Epidermal melanocyte (primary cell): ENCODE data around the gene NRL.

ENCODE experiments used
- DNase-seq: peaks from one replicate; pipeline ENCODE4 v3.0.0; 2011; ENCODE audit warnings: low spot score; ENCODE audit not compliant: insufficient read length

NRL gene

DNA sequence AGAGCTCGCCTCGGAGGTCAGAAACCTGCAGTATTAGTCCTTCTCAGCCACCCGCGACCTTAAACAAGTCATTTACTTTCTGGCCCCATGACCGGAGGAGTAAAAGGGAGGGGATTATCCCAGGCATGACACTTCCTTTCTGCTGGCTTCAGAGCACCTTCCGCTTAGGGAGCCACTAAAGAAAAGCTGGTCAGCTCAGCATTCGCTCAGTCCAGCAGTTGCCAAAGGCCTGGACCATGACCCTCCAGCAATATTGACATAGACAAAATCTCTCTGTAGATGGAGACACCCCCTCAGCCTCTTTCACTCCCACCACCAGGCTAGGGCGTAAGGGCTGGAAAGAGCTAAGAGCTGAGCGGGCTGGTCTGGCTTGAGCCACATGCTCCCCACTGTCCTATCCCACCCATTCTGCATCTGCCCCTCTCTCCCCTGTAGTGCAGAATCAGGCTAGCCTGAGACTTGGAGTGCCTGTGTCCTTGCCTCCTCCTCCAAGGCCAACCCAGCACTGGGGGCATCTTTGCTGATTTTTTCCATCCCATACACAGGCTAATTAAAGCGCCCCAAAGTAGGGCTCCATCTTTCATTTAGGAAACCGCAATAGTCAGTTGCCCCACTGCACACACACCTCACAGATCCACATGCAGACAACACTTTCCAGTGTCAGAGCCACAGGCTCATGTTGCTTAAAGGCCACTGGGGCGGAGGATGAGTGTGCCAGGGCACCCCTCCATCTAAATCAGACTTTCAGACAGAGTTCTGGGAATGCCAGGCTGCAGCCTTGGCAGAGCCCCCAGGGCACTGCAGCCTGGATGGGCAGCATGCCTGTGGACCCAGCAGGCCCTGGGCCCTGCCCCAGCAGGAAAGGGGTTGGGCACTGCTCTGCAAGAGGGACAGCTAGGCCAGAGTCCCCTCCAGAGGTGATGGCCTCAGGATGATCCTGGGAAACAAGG, 47.3 kb downstream of the NRL start:
- no peak for DNase-seq

DNA sequence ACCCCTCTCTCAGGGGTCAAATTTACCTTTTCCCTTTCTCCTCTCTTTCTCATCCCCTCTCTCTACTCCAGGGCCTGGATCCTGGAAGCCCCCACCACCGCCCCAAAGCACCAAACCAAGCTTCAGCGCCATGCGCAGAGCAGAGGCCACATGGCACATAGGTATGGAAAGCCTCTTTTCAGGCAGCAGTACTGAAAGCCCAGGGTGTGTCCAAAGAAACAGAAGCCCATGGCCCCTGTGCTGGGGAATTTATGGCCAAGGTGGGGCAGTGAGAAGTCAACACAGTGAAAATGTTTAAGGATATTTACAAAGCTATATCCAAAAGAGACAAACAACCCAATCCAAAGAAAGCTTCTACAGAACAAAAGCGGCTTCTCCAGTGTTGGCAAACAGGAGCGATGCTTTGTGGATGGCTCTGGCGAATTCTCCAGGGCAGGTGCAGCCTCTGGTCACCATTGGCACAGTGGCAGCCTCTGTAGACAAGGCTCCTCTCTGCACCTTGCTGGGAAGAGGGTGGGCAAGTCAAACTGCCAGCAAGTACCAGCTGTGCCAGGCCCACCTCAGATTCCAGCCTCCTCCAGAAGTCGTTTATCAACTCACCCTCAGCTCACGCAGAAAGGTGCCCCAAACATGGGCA, 48.1 kb downstream of the NRL start:
- DNase-seq = no peak

DNA sequence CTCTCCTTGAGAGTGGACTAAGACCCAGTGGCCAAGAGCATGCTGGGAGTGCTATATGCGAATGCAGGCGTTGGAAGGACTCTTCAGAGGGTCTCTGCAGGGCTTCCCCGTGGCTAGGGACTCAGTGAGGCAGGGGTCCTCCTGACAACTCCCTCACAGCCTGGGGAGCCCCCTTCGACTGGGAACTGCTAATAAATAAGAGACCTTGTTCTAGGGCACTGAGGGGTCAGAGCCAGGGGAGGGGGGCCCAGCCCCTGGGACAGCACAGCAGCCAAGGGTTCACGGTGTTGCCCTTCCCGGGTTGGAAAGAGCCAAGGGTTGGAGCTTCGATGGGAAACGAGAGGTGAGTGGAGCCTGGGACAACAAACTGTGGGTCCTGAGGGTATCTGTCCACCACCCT, 49.3 kb downstream of the NRL start:
- DNase-seq = peak; percentile 4

DNA sequence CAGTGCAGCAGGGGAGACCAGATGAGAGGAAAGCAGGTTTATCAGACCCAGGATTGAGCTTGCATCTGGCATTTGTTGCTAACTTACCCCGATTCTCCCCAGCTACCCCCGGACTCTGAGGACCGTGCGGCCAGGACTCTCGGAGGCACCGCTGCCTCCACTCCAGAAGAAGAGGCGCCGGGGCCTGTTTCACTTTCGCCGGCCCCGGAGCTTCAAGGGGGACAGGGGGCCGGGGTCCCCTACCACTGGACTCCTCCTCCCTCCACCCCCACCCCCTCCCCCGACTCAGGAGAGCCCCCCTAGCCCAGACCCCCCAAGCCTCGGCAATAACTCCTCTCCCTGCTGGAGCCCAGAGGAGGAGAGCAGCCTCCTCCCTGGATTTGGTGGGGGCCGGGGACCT, 49.9 kb downstream of the NRL start:
- peak; percentile 3 for DNase-seq

DNA sequence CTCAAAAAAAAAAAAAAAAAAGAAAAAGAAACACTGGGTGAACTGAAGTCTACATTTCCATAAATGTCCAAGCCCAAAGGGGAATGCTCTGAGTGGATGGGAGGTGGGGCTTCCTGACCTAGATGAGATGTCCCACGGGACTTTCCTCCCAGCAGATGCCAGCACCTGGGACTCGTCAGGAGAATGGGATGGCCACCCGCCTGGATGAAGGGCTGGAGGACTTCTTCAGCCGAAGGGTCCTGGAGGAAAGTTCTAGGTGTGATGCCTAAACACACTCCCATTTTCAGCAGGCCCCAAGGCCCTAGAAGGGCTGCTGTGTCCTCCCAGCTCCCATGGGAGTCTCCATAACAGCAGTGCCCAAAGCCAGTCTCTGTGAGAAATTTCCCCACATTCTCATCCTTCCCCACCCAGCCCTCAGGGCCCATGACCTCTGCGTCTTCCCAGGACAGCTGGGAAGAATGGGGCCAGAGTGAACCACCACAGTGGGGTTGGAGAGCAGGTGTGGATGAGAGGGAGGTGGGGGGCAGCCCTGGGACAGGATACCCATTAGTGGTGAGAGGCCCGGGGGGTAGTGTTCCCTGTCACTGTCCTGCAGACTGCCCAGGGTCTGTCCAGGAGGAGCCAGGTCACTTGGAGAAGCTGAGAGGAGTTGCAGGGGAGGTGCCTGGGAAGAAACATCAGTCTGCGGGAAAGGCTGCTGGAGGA, 50.5 kb downstream of the NRL start:
- peak; percentile 6 for DNase-seq

DNA sequence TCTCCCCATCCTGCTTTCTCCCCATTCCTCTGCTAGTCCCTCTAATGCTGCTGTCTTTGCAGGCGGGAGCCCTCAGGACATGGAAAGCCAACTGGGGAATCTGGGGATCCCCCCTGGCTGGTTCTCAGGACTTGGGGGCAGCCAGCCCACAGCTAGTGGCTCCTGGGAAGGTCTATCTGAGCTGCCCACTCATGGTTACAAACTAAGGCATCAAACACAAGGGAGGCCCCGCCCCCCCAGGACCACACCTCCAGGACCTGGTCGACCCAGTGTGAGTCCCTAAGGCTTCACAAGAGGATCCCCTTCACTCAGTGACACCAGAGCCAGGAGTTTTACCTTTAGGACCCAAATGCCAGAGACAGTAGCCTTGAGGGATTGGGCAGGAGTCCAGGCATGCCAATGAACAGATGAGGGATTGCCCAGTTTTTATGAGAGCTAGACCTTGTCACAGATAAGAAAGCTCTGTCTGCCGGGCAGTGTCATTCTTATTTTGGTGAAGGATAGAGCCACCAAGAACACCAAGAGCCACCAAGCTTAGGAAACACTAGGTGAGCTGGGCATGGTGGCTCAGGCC, 51.4 kb downstream of the NRL start:
- no peak for DNase-seq

DNA sequence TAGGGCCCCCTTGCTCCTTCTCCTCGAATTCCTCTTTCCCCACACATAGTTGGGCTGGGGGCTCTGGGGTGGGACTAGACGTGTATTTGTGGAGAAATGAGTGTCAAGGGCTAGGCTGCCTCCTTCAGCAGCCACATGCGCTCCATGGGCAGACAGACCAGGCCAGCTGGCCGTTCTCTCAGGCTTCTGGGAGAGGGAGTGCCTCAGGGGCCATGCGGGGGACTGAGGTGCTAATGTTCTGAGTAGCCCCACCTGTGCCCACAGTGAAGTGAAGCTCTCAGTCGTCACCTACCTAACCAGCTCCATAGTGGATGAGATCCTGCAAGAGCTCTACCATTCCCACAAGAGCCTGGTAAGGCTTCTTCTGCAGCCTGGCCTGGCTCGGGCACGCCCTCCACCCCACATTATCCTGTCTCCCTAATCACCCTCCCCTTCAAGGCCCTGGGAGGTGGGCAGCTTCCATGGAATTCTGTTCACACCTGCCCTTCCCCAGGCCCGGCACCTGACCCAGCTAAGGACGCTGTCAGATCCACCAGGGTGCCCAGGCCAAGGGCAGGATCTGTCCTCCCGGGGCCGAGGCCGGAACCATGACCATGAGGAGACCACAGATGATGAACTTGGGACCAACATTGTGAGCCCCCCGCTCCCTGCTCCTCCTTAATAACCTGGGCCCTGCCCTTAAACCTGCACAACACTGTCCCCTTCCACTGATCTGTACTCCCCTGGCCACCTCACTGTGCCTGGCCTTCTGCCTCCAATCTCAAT, 52.4 kb downstream of the NRL start:
- peak; percentile 5 for DNase-seq

DNA sequence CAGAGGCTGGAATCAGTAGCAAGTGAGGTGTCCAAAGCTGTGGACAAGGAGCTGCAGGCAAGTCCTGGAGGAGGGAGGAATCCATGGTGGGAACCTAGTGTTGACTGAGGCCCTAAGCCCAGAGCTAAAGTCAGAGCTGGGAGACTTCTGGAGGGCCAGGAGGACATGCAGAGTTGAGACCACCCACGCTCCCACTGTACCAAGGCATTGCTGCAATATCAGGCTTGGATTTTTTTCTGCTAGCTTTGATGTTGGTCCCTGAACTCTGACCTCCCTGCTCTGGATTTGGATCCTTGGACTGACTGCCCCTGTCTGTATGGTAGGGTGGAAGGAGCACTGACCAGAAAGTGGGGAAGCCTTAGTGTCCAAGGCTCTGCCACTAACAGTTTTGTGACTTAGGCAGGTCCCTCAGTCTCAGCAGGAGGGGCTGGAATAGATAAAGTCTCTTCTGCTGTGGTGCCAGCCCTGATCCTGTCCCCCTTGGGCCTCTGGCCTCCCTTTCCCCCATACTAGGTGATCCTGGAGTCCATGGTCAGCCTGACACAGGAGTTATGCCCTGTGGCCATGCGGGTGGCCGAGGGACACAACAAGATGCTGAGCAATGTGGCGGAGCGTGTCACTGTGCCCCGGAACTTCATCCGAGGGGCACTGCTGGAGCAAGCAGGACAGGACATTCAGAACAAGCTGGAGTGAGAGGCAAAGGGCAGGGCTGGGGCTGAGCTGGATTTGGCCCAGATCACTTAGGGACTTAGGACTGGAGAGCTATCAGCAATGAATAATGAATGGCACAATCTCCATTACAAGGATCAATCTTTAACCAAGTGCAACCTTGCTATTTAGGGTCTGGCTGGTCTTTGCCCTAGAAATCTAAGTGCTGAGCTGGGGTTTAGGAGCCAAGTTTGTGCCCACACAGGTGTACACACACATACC, 53.5 kb downstream of the NRL start:
- DNase-seq = peak; percentile 5

DNA sequence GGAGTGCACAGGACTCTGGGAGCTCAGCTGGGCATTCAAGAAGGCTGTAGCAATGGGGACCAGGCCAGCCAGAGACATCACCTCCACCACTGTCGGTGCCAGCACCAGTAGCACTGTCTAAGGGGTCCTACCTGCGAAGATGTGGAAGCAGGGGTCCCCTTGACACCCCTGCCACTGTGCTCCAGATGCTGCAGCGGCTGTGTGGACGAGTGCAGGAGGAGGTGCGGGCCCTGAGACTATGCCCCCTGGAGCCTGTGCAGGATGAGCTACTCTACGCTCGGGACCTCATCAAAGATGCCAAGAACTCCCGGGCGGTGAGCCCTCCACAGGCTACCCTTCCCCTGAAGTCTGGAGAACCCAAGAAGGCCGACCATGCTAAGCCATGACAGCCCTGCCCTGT, 54.3 kb downstream of the NRL start:
- DNase-seq = no peak

DNA sequence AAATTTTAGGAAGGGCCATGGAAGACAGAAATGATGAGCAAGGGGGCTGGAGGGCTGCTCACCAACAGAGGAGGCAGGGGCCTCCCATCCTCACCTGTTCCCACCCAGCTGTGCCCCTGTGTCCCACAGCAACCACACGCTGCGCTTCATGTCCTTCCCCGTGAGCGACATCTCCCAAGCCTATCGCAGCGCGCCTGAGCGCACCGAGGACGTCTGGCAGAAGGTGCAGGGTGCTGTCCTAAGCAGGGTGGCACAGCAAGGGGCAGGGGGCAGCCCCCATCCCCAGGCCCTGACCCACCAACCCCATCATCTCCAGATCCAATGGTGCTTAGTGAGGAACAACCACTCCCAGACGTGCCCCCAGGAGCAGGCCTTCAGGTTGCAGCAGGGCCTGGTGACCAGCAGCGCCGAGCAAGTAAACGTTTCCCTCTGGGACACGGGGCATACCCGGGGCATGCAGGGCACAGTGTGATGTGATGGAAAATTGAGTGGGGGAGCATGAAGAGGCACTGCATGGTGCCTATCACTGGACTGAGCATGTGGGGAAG, 54.8 kb downstream of the NRL start:
- DNase-seq = peak; percentile 9

DNA sequence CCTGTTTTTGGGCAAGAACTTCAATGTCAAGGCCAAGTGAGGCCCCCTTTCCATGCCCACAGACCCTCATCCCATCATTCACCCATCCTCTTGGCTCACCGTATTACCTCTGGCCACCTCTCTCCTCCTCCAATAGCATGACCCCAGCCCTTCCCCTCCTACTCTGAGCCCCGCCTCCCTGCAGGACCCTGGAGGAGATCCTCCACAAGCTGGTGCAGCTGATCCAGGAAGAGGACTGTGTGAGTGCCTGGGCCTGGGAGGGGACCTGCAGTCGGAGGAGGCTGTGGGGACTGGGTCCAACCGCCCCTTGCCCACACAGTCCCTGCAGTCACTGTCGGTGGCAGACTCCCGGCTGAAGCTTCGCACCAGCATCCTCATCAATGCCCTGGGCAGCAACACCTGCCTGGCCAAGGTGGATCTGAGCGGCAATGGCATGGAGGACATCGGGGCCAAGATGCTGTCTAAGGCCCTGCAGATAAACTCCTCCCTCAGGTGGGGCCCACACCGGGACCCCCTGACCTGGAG, 55.7 kb downstream of the NRL start:
- no peak for DNase-seq

DNA sequence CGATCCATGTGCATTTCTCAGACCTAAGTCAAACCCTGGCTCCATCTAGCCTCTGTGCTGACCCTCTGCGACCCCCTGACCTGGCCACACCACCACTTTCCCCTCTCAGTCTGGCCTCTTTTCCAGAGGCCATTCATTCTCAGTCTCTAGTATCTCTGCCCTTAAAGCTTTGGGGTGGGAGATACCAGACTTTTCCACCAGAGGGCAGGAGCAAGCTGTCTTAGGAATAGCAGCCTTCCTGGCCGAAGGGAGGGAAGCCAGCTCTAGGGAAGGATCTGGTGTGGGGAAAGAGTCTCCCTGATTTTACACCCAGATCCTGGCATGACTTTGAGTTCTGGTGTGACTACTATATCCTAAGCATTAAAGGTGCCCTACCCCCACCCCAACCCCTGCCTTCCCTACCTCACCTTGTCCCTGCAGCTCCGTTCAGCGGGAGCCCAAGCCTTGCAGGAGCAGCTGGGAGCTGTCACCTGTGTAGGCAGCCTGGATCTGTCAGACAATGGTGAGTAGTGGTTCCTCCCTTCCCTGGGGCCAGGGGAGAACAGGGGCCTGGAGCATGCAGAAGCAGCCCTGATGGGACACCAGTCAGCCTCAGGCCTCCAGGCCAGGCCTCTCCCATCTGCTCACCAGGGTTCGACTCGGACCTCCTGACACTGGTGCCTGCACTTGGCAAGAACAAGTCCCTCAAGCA, 56.3 kb downstream of the NRL start:
- DNase-seq = peak; percentile 96

DNA sequence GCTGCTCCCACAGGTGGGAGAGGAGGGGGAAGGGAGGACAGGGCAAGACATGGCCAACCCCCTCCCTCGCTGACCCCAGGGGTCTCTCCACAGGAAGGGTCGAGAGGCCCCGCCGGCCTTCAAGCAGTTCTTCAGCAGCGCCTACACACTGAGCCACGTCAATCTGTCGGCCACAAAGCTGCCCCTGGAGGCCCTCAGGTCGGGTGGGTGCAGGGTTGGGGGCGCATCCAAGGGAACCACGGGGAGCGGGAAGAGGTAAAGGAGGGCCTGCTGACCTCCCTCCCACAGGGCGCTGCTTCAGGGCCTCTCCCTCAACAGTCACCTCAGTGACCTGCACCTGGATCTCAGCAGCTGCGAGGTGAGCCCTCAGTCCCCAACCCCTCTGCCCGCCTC, 56.9 kb downstream of the NRL start:
- peak; percentile 8 for DNase-seq

DNA sequence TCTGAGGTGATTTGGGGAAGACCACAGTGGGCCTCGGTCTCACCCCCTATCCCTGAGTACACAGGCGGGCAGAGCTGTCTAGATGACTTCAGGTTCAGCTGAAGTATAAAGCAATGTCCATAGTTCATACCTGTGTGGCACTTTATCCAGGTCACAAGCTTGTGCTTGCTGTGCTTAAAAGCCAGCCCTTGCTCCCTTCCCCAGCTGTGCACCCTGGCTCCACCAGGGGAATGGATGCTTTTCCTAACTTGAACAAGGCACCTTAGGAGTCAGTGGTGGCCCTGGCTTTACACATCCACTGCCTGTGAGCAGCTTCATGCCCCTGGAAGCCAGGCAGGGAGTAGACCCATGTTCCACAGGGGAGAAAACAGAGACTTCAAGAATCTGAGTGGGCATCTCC, 57.5 kb downstream of the NRL start:
- peak; percentile 7 for DNase-seq

DNA sequence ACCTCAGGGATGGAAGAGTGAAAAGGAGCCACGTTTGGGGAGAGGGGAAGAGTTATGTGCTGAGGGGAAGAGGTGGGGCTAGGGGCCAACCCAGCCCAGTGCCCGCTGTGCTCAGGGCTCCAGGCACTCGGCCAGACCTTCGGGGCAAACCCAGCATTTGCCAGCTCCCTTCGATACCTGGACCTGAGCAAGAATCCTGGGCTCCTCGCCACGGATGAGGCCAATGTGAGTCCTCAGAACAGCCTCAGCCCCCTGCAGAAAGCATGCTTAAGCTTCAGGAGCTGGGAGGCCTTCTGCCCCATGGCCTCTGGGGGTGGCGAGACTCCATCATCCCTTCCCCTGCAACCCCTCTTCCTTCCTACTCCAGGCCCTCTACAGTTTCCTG, 58.0 kb downstream of the NRL start:
- no peak for DNase-seq

DNA sequence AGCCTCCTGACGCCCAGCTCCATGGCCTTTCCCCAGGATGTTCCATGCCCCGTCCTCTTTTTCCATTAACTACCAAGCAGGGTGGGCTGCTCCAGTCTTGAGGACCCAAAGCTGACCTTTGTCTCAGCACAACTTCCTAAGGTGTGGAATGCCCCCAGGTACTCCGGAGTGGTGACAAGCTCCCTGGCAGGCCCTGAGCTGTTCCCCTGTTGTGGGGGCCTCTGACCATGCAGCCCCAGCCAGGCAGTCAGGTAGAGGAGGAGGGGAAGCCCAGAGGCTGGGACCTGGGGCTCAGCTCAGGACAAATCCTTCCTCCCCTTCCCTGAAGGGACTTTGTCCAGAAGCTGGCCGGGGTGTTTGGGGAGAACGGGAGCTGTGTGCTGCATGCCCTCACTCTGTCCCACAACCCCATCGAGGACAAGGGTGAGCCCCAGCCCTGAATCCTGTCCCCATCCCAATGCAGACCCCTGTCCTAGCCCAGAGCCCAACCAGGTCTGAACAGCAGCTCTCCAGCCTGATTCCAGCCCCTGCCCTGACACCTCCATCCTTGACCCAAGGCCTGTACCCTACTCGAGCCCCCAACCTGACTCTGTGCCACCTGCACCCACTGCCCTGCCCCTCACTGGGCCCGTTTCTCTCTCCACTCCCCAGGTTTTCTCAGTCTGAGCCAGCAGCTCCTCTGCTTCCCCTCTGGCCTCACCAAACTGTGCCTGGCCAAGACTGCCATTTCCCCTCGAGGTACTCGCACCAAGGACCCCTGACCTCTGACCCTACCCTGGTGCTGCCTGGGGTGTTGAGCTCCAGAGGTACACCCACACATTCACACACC, 58.6 kb downstream of the NRL start:
- DNase-seq = peak; percentile 7

DNA sequence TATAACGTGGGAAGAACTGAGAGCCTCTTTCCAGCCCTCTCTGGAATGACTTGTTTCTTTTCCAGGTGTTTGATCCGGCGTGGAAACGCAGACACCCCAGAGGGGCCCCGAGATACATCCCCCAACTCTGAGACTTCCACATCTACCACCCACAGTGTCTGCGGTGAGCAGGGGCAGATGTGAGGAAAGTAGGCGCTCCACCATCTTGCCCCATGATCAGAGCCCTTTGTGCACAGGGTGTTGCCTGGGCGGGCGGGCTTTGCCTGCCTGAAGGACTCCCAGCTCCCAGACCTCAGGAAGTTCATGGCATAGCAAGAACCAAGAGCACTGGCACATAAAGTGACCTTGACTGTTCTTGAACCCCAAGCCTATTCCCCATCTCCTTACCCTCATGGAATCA, 60.1 kb downstream of the NRL start:
- peak; percentile 7 for DNase-seq

DNA sequence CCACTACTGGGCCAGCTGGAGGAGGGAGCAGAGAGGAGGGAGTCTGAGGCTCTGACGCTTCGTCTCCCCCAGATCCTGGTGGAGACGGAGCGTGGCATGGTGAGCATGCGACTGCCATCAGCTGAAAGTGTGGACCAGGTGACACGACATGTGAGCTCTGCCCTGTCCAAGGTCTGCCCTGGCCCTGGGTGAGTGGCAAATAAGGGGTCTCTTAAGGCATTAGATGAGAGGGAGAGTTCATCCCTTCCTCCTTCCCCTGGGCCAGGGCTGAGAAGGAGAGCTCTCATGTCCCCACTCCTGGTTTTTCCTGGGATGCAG, 60.5 kb downstream of the NRL start:
- no peak for DNase-seq
